Transverse colon (tissue), 4 donors: ENCODE data around the gene ALOXE3. TPM values are rescaled to one million over a fixed set of nuclear protein-coding genes. Genes with fewer than 3 reads are reported as not detected.

ENCODE experiments used
- DNase-seq: peaks from one replicate; pipeline ENCODE4 v3.0.0-alpha.2; 2019
- H3K27ac ChIP-seq, 4 donors: fragments of 200-600 bp; sonication (generic); 2 replicates each; pipeline ENCODE4 v1.5.1; 2016 to 2018; ENCODE audit warnings: inconsistent platforms in 4 of 4
- H3K27me3 ChIP-seq: fragments of 200-600 bp; sonication (generic); 2 replicates; pipeline ENCODE4 v1.5.1; 2017; ENCODE audit warnings: inconsistent platforms
- H3K36me3 ChIP-seq, 4 donors: fragments of 200-600 bp; sonication (generic); 2 replicates each; pipeline ENCODE4 v1.5.1; 2017 to 2019; ENCODE audit warnings: inconsistent platforms in 4 of 4
- H3K4me1 ChIP-seq, 4 donors: fragments of 200-600 bp; sonication (generic); 2 replicates each; pipeline ENCODE4 v1.5.1; 2017 to 2020; ENCODE audit warnings: inconsistent platforms in 4 of 4
- H3K4me3 ChIP-seq, 4 donors: fragments of 200-600 bp; sonication (generic); 1 replicate in 1 of 4; 2 replicates in 3 of 4; pipeline versions ENCODE4 v1.5.1 to v1.6.1; 2017 to 2019; ENCODE audit warnings: inconsistent platforms in 4 of 4
- H3K9me3 ChIP-seq, 2 donors: fragments of 200-600 bp; sonication (generic); 2 replicates each; pipeline ENCODE4 v1.5.1; 2017 to 2019; ENCODE audit warnings: inconsistent platforms in 2 of 2
- EP300 ChIP-seq: sonication (generic); formaldehyde crosslinking; IDR thresholded peaks from one replicate; pipeline ENCODE4 v1.6.1; 2017; ENCODE audit warnings: antibody characterized with exemption, low read depth
- POLR2A ChIP-seq: fragments of 450-650 bp; IDR thresholded peaks from one replicate; pipeline ENCODE4 v1.6.1; 2016; ENCODE audit warnings: antibody characterized with exemption, mild to moderate bottlenecking, moderate library complexity
- POLR2AphosphoS5 ChIP-seq, 3 donors: sonication (generic); formaldehyde crosslinking; IDR thresholded peaks; one replicate each; pipeline ENCODE4 v1.6.1; 2016; ENCODE audit warnings: antibody characterized with exemption in 3 of 3
- WGBS, 2 donors: methylation state at CpG; one replicate each; pipeline ENCODE4 v1.1.5; 2018; ENCODE audit warnings: low coverage in 1 of 2; 5-methylcytosine and 5-hydroxymethylcytosine counted together
- in situ Hi-C, 4 donors: fragments of 200-750 bp; cut with MboI; loops; one replicate each; pipeline versions ENCODE4 v1.15.0 to v1.15.1; 2017; ENCODE audit warnings: low sequenced_read_pairs in 3 of 4, low pct_ligation_motif_present in 1 of 4, low pct_unique_long_range_greater_than_20kb in 1 of 4
- intact Hi-C: fragments of 100-400 bp; cut with DNase I; formaldehyde crosslinking; loops from one replicate; pipeline ENCODE4 v1.15.1; 2023; ENCODE audit warnings: low total_unique reads
- total RNA-seq, 4 donors: library from RNA; depleted of rRNA; stranded (reverse); fragments of >200 nt; gene quantifications; one replicate each; pipeline ENCODE4 v1.1.0, GENCODE V29; 2016
- TF ChIP-seq, protein P1 (sequence below), 5 experiments: fragments of 200-600 bp in 3 of 5; fragments of 450-650 bp in 2 of 5; sonication (generic) in 3 of 5; IDR thresholded peaks; 1 replicate in 2 of 5; 2 replicates in 3 of 5; pipeline ENCODE4 v1.5.1; 2016 to 2017; ENCODE audit warnings: antibody characterized with exemption in 5 of 5, inconsistent platforms in 3 of 5, mild to moderate bottlenecking in 2 of 5, moderate library complexity in 1 of 5

The ALOXE3 gene
- total RNA-seq, 4 donors from 2014 or later: 0.79 TPM; not detected in 3

DNA sequence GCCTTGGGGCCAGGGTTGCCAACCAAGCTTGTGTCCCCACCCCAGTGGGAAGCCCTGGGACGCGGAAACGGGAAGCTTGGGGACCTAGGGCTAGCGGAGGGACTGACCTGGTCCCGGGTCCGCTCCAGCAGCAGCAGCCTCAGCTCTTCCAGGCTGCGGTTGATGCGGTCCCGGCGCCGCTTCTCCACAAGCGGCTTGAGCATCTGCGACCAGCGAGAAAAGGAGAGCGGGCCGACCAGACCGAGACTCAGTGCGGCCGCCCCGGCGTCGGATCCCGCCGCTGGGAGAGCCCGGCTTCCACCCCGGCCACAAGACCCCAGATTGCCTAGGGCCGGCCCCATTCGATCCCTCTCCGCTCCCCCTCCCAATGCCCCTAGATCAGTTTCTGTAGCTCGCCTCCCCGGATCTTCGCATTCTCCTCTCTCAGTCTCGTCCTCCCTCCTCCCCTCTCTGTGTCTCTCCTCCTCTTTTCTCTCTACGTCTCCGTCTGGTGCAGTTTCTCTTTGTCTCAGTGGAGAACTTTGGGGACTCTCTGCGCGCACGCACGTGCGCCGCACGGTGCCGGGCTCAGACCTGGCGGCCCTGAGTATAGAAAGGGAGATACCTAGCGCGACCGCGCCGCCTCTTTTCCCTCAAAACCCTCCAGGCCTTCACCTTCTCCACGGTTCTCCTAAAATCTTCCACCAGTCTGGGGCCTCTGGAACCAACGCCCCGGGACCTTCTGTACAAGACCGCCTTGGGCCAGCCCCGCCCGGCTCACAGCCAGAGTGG is 4.8 kb upstream of the ALOXE3 start:
- Histone ChIP-seq H3K36me3 (no peaks in the 10 kb centered on the region), H3K9me3 (no peaks in the 10 kb centered on the region), H3K27me3 (peaks cover 62% of the 10 kb centered on the region), H3K4me1 (peaks cover 50 to 86% (median 70%) of the 10 kb centered on the region in 4 donors), H3K27ac (peak overlapping the region in 1 of 4 donors; percentile 9), H3K4me3 (peak overlapping the region in 3 of 4 donors; percentile 2 to 58 (median 44))
- in situ Hi-C loops (no loop called here), intact Hi-C loops (loop anchor here (10.0 kb wide), 1 partner anchor 62 kb away; no protein-coding TSS in a partner anchor)
- 0 to 1% methylated on average over 13 to 51 of the region's 55 CpGs for WGBS, 2 donors
- no peak for DNase-seq
- no peak for TF ChIP-seq EP300
- no peak for TF ChIP-seq POLR2AphosphoS5 (IDR thresholded peaks at IDR 0.05)
- TF ChIP-seq, protein P1, sequence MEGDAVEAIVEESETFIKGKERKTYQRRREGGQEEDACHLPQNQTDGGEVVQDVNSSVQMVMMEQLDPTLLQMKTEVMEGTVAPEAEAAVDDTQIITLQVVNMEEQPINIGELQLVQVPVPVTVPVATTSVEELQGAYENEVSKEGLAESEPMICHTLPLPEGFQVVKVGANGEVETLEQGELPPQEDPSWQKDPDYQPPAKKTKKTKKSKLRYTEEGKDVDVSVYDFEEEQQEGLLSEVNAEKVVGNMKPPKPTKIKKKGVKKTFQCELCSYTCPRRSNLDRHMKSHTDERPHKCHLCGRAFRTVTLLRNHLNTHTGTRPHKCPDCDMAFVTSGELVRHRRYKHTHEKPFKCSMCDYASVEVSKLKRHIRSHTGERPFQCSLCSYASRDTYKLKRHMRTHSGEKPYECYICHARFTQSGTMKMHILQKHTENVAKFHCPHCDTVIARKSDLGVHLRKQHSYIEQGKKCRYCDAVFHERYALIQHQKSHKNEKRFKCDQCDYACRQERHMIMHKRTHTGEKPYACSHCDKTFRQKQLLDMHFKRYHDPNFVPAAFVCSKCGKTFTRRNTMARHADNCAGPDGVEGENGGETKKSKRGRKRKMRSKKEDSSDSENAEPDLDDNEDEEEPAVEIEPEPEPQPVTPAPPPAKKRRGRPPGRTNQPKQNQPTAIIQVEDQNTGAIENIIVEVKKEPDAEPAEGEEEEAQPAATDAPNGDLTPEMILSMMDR (IDR thresholded peaks at IDR 0.05): no peak
- no peak for TF ChIP-seq POLR2A

DNA sequence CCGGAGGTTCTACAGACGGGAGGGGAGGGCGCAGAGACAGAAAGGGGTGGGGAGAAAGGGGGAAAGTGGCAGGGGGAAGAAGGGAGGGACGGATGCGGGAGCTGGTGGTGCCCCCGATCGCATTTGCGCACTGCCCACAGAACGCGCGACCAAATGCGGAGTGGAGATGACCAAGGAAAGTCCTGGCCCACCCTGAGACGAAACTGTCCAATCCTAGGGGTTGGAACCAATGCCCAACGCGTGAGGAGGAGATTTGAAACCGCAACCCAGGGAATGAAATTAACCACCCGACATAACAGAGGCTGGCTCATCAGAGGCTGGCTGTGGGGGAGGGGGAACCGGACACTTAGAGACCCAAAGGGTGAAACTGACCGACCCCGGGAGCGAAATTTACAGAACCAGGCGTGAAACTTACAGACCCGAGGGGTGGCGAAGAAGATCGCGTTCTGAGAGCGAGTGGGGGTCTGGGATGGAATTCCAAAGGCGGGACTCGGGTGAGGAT is 4.2 kb upstream of the ALOXE3 start:
- Histone ChIP-seq H3K4me3 (peak overlapping the region; percentile 2 to 58 (median 36)), H3K27me3 (peaks cover 61% of the 10 kb centered on the region)
- 0 to 2% methylated on average over 8 to 29 of the region's 29 CpGs for WGBS, 2 donors

DNA sequence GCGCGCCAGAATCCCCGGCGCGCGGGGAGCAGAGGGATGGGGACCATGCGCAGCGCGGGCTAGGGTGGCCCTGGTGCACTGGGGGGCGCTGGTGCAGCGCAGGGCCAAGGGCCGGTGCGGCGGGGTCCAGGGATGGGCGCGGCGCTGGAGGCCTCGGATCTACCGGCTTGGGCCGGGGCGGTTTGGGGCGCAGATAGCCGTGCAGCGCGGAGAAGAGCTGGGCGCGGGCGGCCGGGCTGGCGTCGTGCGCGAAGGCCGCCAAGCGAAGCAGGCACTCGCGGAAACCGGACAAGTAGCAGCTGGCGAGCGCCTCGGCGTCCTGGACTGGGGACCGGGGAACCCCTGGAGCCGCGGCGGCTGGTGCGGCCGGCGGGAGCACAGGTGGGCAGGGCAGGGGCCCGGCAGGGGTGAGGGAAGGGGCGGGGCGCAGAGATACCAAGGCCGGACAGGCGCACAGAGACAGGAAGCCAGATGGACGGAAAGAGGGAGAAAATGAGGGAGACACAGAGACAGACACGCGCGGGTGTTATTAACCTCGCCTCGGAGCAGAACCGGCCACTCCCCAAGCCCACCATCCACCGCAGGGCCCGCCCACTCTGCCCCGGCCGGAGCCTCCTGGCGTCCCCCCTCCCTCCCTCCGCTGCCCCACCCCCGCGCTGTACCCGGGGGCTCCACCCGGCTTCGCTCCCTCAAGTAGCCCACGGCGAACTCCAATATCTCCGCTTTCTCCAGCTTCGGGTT is 3.5 kb upstream of the ALOXE3 start:
- TF ChIP-seq, protein P1 (IDR thresholded peaks at IDR 0.05): peak in 3 of 5 experiments; percentile 23 to 36 (median 34)
- no peak for TF ChIP-seq EP300
- 0 to 2% methylated on average over 13 to 36 of the region's 76 CpGs for WGBS, 2 donors
- Histone ChIP-seq H3K4me1 (peaks cover 53 to 94% (median 78%) of the 10 kb centered on the region in 4 donors), H3K9me3 (no peaks in the 10 kb centered on the region), H3K27ac (peak overlapping the region in 3 of 4 donors; percentile 0 to 49 (median 44)), H3K36me3 (no peaks in the 10 kb centered on the region), H3K27me3 (peaks cover 64% of the 10 kb centered on the region), H3K4me3 (peak overlapping the region; percentile 2 to 58 (median 36))
- peak; percentile 67 for DNase-seq
- intact Hi-C loops: loop anchor here (10.0 kb wide), 1 partner anchor 63 kb away; no protein-coding TSS in a partner anchor
- in situ Hi-C loops: no loop called here

More for the DNA sequence above, 4.2 kb upstream of the ALOXE3 start:
- peak overlapping the region in 2 of 4 donors; percentile 44 to 49 for H3K27ac ChIP-seq
- H3K4me1 ChIP-seq: peaks cover 56 to 93% (median 77%) of the 10 kb centered on the region in 4 donors
- no peaks in the 10 kb centered on the region for H3K9me3 ChIP-seq
- H3K36me3 ChIP-seq: no peaks in the 10 kb centered on the region
- no peak for DNase-seq
- in situ Hi-C loops: no loop called here
- TF ChIP-seq EP300 (no peak), POLR2AphosphoS5 (IDR thresholded peaks at IDR 0.05) (no peak), POLR2A (no peak)
- TF ChIP-seq, protein P1 (IDR thresholded peaks at IDR 0.05): no peak
- intact Hi-C loops: loop anchor here (10.0 kb wide), 1 partner anchor 62 kb away; no protein-coding TSS in a partner anchor

DNA sequence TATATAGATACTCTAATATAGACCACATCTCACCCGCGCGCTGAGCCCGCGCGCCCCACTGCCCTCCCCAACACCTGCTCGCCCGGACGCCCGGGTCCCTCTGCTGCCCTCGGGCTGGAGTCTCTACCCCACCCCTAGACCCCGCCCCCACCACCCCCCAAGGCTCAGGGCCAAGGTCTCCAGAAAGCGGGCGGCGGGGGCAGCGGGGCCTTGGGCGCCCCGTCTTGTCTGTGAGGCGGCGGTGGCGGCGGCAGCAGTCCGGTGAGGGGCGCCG is 3.0 kb upstream of the ALOXE3 start:
- Histone ChIP-seq H3K27me3 (peaks cover 69% of the 10 kb centered on the region), H3K27ac (peak overlapping the region in 3 of 4 donors; percentile 0 to 49 (median 44)), H3K4me1 (peaks cover 51 to 92% (median 75%) of the 10 kb centered on the region in 4 donors), H3K4me3 (peak overlapping the region; percentile 2 to 58 (median 36)), H3K9me3 (no peaks in the 10 kb centered on the region), H3K36me3 (no peaks in the 10 kb centered on the region)
- 0% methylated on average over 7 of the region's 25 CpGs; no CpG with 5 or more reads in 1 of the 2 donors for WGBS, 2 donors
- TF ChIP-seq, protein P1 (IDR thresholded peaks at IDR 0.05): no peak
- no peak for TF ChIP-seq EP300
- TF ChIP-seq POLR2A: no peak
- TF ChIP-seq POLR2AphosphoS5 (IDR thresholded peaks at IDR 0.05): no peak
- in situ Hi-C loops: no loop called here
- intact Hi-C loops: loop anchor here (10.0 kb wide), 1 partner anchor 63 kb away; no protein-coding TSS in a partner anchor
- DNase-seq: no peak
